ENCODE data around the gene CYP24A1. TPM values are rescaled to one million over a fixed set of nuclear protein-coding genes. Genes with fewer than 3 reads are reported as not detected.

Gene CYP24A1
- total RNA-seq, 2 donors from 2014 or later = 0.13 TPM; not detected in 1

DNA sequence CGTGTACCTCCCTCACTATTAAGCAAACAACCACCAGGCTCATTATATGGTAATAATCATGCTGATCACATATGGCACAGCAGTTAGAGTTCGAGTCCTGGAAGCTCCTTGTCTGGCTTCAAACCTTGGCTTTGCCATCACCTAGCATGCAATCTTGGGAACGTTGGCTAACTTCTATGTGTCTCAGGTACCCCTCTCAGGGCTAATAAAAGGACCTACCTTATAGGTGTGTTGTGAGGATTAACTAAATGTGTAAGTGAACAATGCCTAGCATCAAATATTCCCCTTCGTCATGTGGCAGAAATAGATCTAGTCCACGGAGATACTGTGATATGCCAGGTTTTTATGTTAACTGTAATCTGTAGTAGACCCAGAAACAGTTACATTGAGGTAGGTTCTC is 10.4 kb downstream of the CYP24A1 start:
- no peaks in the 10 kb centered on the region for H3K9me3 Mint-ChIP-seq
- H3K27ac Mint-ChIP-seq = no peak overlapping the region
- H3K36me3 ChIP-seq (ENCODE audit: control insufficient read depth, insufficient read depth, low read length) = no peaks in the 10 kb centered on the region
- no peak overlapping the region for H3K4me3 ChIP-seq (ENCODE audit: low read length)
- H3K27me3 ChIP-seq (ENCODE audit: control insufficient read depth, insufficient read depth, low read length, poor library complexity, severe bottlenecking) = no peaks in the 10 kb centered on the region
- no peaks in the 10 kb centered on the region for H3K4me1 ChIP-seq (ENCODE audit: control insufficient read depth, insufficient read depth, low read length)
- TF ChIP-seq, protein P1, sequence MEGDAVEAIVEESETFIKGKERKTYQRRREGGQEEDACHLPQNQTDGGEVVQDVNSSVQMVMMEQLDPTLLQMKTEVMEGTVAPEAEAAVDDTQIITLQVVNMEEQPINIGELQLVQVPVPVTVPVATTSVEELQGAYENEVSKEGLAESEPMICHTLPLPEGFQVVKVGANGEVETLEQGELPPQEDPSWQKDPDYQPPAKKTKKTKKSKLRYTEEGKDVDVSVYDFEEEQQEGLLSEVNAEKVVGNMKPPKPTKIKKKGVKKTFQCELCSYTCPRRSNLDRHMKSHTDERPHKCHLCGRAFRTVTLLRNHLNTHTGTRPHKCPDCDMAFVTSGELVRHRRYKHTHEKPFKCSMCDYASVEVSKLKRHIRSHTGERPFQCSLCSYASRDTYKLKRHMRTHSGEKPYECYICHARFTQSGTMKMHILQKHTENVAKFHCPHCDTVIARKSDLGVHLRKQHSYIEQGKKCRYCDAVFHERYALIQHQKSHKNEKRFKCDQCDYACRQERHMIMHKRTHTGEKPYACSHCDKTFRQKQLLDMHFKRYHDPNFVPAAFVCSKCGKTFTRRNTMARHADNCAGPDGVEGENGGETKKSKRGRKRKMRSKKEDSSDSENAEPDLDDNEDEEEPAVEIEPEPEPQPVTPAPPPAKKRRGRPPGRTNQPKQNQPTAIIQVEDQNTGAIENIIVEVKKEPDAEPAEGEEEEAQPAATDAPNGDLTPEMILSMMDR (conservative IDR thresholded peaks at IDR 0.05) = no peak
- H3K9me3 ChIP-seq (ENCODE audit: control insufficient read depth, low read length) = no peaks in the 10 kb centered on the region
- no peak overlapping the region for H3K27ac ChIP-seq (ENCODE audit: low read depth, low read length)
- DNase-seq = no peak
- no peak overlapping the region for H3K9ac ChIP-seq (ENCODE audit: extremely low read depth, low read length, poor library complexity, severe bottlenecking)
- 94 to 100% methylated on average over 2 to 5 of the region's 5 CpGs for WGBS, 2 experiments (ENCODE audit: insufficient coverage in 1 of 2, insufficient read length in 1 of 2)
- peaks cover 7% of the 10 kb centered on the region for H3K27me3 Mint-ChIP-seq (ENCODE audit: insufficient read depth)
- no peak overlapping the region for H3K4me3 Mint-ChIP-seq
- H3K36me3 Mint-ChIP-seq (ENCODE audit: low read depth) = no peaks in the 10 kb centered on the region
- no peaks in the 10 kb centered on the region for H3K4me1 Mint-ChIP-seq

DNA sequence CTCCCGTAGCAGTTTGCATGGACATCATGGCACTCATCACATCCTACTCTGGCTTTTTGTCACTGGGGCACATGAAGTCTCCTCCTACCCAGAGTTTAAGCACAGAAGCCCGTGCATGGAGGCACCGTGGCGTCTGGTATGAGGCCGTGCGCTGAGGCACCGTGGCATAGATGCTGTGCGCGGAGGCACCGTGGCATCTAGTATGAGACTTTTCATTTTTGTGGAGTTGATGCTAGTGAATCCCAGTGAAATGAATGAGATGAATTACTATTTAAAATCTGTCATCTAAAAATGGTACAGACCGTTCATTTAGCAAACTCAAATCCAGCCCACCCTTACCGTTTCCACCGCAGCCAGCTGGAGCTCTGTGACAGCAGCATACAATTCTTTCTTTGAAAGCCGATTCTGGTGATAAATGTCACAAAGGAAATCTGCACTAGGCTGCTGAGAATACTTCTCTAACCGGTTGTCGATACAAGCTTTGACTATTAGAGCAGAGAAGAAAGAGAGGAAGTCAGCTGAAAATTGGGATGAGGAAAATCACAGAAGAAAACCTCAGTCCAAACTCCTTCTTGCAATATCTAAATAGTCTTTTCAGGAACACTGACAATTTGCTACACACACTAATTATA is 11.3 kb downstream of the CYP24A1 start:
- 92% methylated on average over 13 to 16 of the region's 16 CpGs for WGBS, 2 experiments (ENCODE audit: insufficient coverage in 1 of 2, insufficient read length in 1 of 2)
- H3K36me3 ChIP-seq (ENCODE audit: control insufficient read depth, insufficient read depth, low read length) = no peaks in the 10 kb centered on the region
- TF ChIP-seq, protein P1 (conservative IDR thresholded peaks at IDR 0.05) = no peak

DNA sequence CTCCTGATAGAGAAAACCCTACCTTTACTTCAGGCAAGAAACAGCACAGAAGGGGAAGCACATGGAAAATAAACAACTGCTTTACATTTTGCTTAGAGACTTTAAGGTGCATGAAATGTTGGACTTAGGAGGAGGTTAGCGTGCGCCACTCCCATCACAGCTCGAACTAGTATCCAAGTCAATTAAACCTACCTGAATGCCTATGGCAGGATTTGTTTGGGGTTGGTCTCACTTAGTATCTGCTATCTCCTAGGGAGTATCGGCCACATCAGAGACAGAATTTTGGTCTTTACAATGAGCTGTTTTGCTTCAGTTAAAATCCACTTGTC is 12.0 kb downstream of the CYP24A1 start:
- TF ChIP-seq, protein P1 (conservative IDR thresholded peaks at IDR 0.05) = no peak
- H3K27me3 ChIP-seq (ENCODE audit: control insufficient read depth, insufficient read depth, low read length, poor library complexity, severe bottlenecking) = no peaks in the 10 kb centered on the region
- H3K4me1 Mint-ChIP-seq = no peaks in the 10 kb centered on the region
- H3K9ac ChIP-seq (ENCODE audit: extremely low read depth, low read length, poor library complexity, severe bottlenecking) = no peak overlapping the region
- no peaks in the 10 kb centered on the region for H3K4me1 ChIP-seq (ENCODE audit: control insufficient read depth, insufficient read depth, low read length)
- H3K9me3 ChIP-seq (ENCODE audit: control insufficient read depth, low read length) = no peaks in the 10 kb centered on the region
- H3K27me3 Mint-ChIP-seq (ENCODE audit: insufficient read depth) = no peaks in the 10 kb centered on the region
- H3K27ac ChIP-seq (ENCODE audit: low read depth, low read length) = no peak overlapping the region
- no peaks in the 10 kb centered on the region for H3K9me3 Mint-ChIP-seq
- WGBS, 2 experiments (ENCODE audit: insufficient coverage in 1 of 2, insufficient read length in 1 of 2) = 95 to 97% methylated on average over 4 of the region's 4 CpGs
- no peak overlapping the region for H3K4me3 ChIP-seq (ENCODE audit: low read length)
- no peaks in the 10 kb centered on the region for H3K36me3 Mint-ChIP-seq (ENCODE audit: low read depth)
- H3K27ac Mint-ChIP-seq = no peak overlapping the region
- no peaks in the 10 kb centered on the region for H3K36me3 ChIP-seq (ENCODE audit: control insufficient read depth, insufficient read depth, low read length)
- no peak for DNase-seq
- no peak overlapping the region for H3K4me3 Mint-ChIP-seq

More for the DNA sequence above, 11.3 kb downstream of the CYP24A1 start:
- Mint-ChIP-seq H3K4me1 (no peaks in the 10 kb centered on the region), H3K9me3 (no peaks in the 10 kb centered on the region), H3K36me3 (ENCODE audit: low read depth) (no peaks in the 10 kb centered on the region), H3K4me3 (no peak overlapping the region), H3K27me3 (ENCODE audit: insufficient read depth) (no peaks in the 10 kb centered on the region), H3K27ac (no peak overlapping the region)
- H3K4me1 ChIP-seq (ENCODE audit: control insufficient read depth, insufficient read depth, low read length) = no peaks in the 10 kb centered on the region
- no peaks in the 10 kb centered on the region for H3K27me3 ChIP-seq (ENCODE audit: control insufficient read depth, insufficient read depth, low read length, poor library complexity, severe bottlenecking)
- H3K9ac ChIP-seq (ENCODE audit: extremely low read depth, low read length, poor library complexity, severe bottlenecking) = no peak overlapping the region
- H3K4me3 ChIP-seq (ENCODE audit: low read length) = no peak overlapping the region
- no peaks in the 10 kb centered on the region for H3K9me3 ChIP-seq (ENCODE audit: control insufficient read depth, low read length)
- H3K27ac ChIP-seq (ENCODE audit: low read depth, low read length) = no peak overlapping the region
- no peak for DNase-seq
